HG02884 (cell line): ENCODE data around the gene UBE2E2.
"Not testable (repeated sequence)": the region's sequence is repeated elsewhere in the genome, so short reads cannot be mapped to it uniquely, and the experiment has no call there.

Source experiments
- ATAC-seq: cut with Tn5 transposase; IDR thresholded peaks from one replicate; pipeline ENCODE4 v1.9.1; 2021; ENCODE audit warnings: mild to moderate bottlenecking, moderate library complexity; ENCODE audit not compliant: unreplicated experiment

Gene UBE2E2

GRCh38 chr3:23202921-23203707, at the start of gene UBE2E2:
TSS of gene UBE2E2 (plus strand) at chr3:23203327.
- peak; percentile 61 for ATAC-seq

- ATAC-seq = no peak
Measured at GRCh38 chr3:23153436-23153835, 49.7 kb upstream of the UBE2E2 start.

GRCh38 chr3:23157331-23157730, 45.8 kb upstream of the UBE2E2 start:
- no peak for ATAC-seq

GRCh38 chr3:23159929-23160328, 43.2 kb upstream of the UBE2E2 start:
- no peak for ATAC-seq

GRCh38 chr3:23161308-23161707, 41.8 kb upstream of the UBE2E2 start:
- no peak for ATAC-seq

GRCh38 chr3:23161896-23162570, 41.1 kb upstream of the UBE2E2 start:
- ATAC-seq = peak; percentile 77

GRCh38 chr3:23162934-23163333, 40.2 kb upstream of the UBE2E2 start:
- ATAC-seq = peak; percentile 37

GRCh38 chr3:23164746-23165145, 38.4 kb upstream of the UBE2E2 start:
- no peak for ATAC-seq

GRCh38 chr3:23165571-23165970, 37.6 kb upstream of the UBE2E2 start:
- no peak for ATAC-seq

- ATAC-seq = no peak
Measured at GRCh38 chr3:23166276-23166675, 36.9 kb upstream of the UBE2E2 start.

- ATAC-seq = no peak
Measured at GRCh38 chr3:23166845-23167244, 36.3 kb upstream of the UBE2E2 start.

- no peak for ATAC-seq
Measured at GRCh38 chr3:23169551-23169950, 33.6 kb upstream of the UBE2E2 start.

- ATAC-seq = no peak
Measured at GRCh38 chr3:23170291-23170690, 32.8 kb upstream of the UBE2E2 start.

GRCh38 chr3:23172059-23172458, 31.1 kb upstream of the UBE2E2 start:
- ATAC-seq = no peak

- ATAC-seq = no peak
Measured at GRCh38 chr3:23174426-23175039, 28.6 kb upstream of the UBE2E2 start.

- no peak for ATAC-seq
Measured at GRCh38 chr3:23175341-23176083, 27.6 kb upstream of the UBE2E2 start.

- not testable (repeated sequence) for ATAC-seq
Measured at GRCh38 chr3:23176839-23177238, 26.3 kb upstream of the UBE2E2 start.

- no peak for ATAC-seq
Measured at GRCh38 chr3:23182996-23183513, 20.1 kb upstream of the UBE2E2 start.

GRCh38 chr3:23183731-23184130, 19.4 kb upstream of the UBE2E2 start:
- ATAC-seq = no peak

- no peak for ATAC-seq
Measured at GRCh38 chr3:23185861-23186260, 17.3 kb upstream of the UBE2E2 start.

- ATAC-seq = no peak
Measured at GRCh38 chr3:23189187-23189586, 13.9 kb upstream of the UBE2E2 start.
